SK-N-MC (cell line): Measurements from ENCODE around the gene RPL28.

Experiments used
- EZH2 ChIP-seq: fragments of 200-600 bp; sonication (generic); IDR thresholded peaks from one replicate; pipeline ENCODE4 v1.6.1; 2017; ENCODE audit warnings: antibody characterized with exemption
- POLR2AphosphoS5 ChIP-seq: IDR thresholded peaks from 2 replicates; pipeline ENCODE4 v1.6.1; 2012; ENCODE audit warnings: mild to moderate bottlenecking, low read depth, low read length, borderline replicate concordance

- TF ChIP-seq EZH2 (no peak), POLR2AphosphoS5 (peak; percentile 30; the same call in 1 of the 2 replicates)
These were observed 3.9 kb downstream of the RPL28 start for GRCh38 chr19:55389386-55390317.
